Nephron progenitor cell (in vitro differentiated cells): ENCODE results near the gene ADGRL3.
"Not testable (repeated sequence)": the region's sequence is repeated elsewhere in the genome, so short reads cannot be mapped to it uniquely, and the experiment has no call there.

Experiments used
- DNase-seq: peaks from one replicate; pipeline ENCODE4 v3.0.0; 2021
- H3K27ac Mint-ChIP-seq: 2 replicates; pipeline ENCODE4 v1.8.0; 2021; ENCODE audit warnings: mild to moderate bottlenecking, moderate library complexity, mixed read lengths
- H3K27me3 Mint-ChIP-seq: 2 replicates; pipeline ENCODE4 v1.8.0; 2021; ENCODE audit warnings: mild to moderate bottlenecking, low read depth, mixed read lengths; ENCODE audit not compliant: poor library complexity
- H3K36me3 Mint-ChIP-seq: 2 replicates; pipeline ENCODE4 v1.8.0; 2021; ENCODE audit warnings: low read depth, mixed read lengths
- H3K4me1 Mint-ChIP-seq: 2 replicates; pipeline ENCODE4 v1.8.0; 2021; ENCODE audit warnings: mixed read lengths
- H3K4me3 Mint-ChIP-seq: 2 replicates; pipeline ENCODE4 v1.8.0; 2021; ENCODE audit warnings: mild to moderate bottlenecking, moderate library complexity, mixed read lengths
- H3K9me3 Mint-ChIP-seq: 2 replicates; pipeline ENCODE4 v1.8.0; 2021; ENCODE audit warnings: mild to moderate bottlenecking, moderate library complexity, mixed read lengths
- CTCF ChIP-seq: fragments of 200-600 bp; sonication (generic); IDR thresholded peaks from 2 replicates; pipeline ENCODE4 v1.5.0; 2021; ENCODE audit warnings: antibody characterized with exemption

Gene ADGRL3

GRCh38 chr4:61385256-61385655 lies 185.1 kb downstream of the ADGRL3 start:
- Mint-ChIP-seq H3K4me1 (peaks cover 5% of the 10 kb centered on the region), H3K27me3 (peaks cover 2% of the 10 kb centered on the region), H3K36me3 (no peaks in the 10 kb centered on the region), H3K27ac (no peak overlapping the region), H3K4me3 (no peak overlapping the region), H3K9me3 (no peaks in the 10 kb centered on the region)
- no peak for DNase-seq
- no peak for TF ChIP-seq CTCF

GRCh38 chr4:61387372-61387771 lies 187.2 kb downstream of the ADGRL3 start:
- H3K4me1 Mint-ChIP-seq, DNase-seq, H3K36me3 Mint-ChIP-seq, H3K27ac Mint-ChIP-seq, H3K4me3 Mint-ChIP-seq, H3K9me3 Mint-ChIP-seq, H3K27me3 Mint-ChIP-seq: not testable (repeated sequence)

GRCh38 chr4:61389640-61390039 lies 189.5 kb downstream of the ADGRL3 start:
- Mint-ChIP-seq H3K27ac (no peak overlapping the region), H3K4me1 (peaks cover 5% of the 10 kb centered on the region), H3K27me3 (peaks cover 2% of the 10 kb centered on the region), H3K36me3 (no peaks in the 10 kb centered on the region), H3K9me3 (no peaks in the 10 kb centered on the region), H3K4me3 (no peak overlapping the region)
- TF ChIP-seq CTCF = no peak
- no peak for DNase-seq

GRCh38 chr4:61395754-61396153 lies 195.6 kb downstream of the ADGRL3 start:
- Mint-ChIP-seq H3K36me3 (no peaks in the 10 kb centered on the region), H3K27ac (no peak overlapping the region), H3K27me3 (no peaks in the 10 kb centered on the region), H3K9me3 (no peaks in the 10 kb centered on the region), H3K4me1 (no peaks in the 10 kb centered on the region), H3K4me3 (no peak overlapping the region)
- no peak for DNase-seq
- no peak for TF ChIP-seq CTCF

- H3K4me1 Mint-ChIP-seq = no peaks in the 10 kb centered on the region
- H3K27ac Mint-ChIP-seq = peak overlapping the region; percentile 41
- H3K36me3 Mint-ChIP-seq = no peaks in the 10 kb centered on the region
- no peak overlapping the region for H3K4me3 Mint-ChIP-seq
- no peak for TF ChIP-seq CTCF
- no peak for DNase-seq
- H3K9me3 Mint-ChIP-seq = no peaks in the 10 kb centered on the region
- no peaks in the 10 kb centered on the region for H3K27me3 Mint-ChIP-seq
Observed at GRCh38 chr4:61397174-61397573, 197.0 kb downstream of the ADGRL3 start.

- H3K4me3 Mint-ChIP-seq = no peak overlapping the region
- no peak overlapping the region for H3K27ac Mint-ChIP-seq
- DNase-seq = no peak
- no peaks in the 10 kb centered on the region for H3K36me3 Mint-ChIP-seq
- TF ChIP-seq CTCF = no peak
- H3K4me1 Mint-ChIP-seq = no peaks in the 10 kb centered on the region
- H3K27me3 Mint-ChIP-seq = no peaks in the 10 kb centered on the region
- H3K9me3 Mint-ChIP-seq = no peaks in the 10 kb centered on the region
Observed at GRCh38 chr4:61400439-61401038, 200.4 kb downstream of the ADGRL3 start.
